NCI-H526 treated with DMSO at 0.1 percent for 48 hours (cell line): ENCODE results near the gene HIVEP2.

Experiments
- DNase-seq: peaks from one replicate; lab custom pipeline; 2025; lab: John Stamatoyannopoulos, UW

HIVEP2 gene

GRCh38 chr6:142816486-142816885 lies 128.5 kb downstream of the HIVEP2 start:
- no peak for DNase-seq

GRCh38 chr6:142816031-142816430 lies 128.9 kb downstream of the HIVEP2 start:
- no peak for DNase-seq

- no peak for DNase-seq
Observed at GRCh38 chr6:142811923-142812322, 133.1 kb downstream of the HIVEP2 start.

- no peak for DNase-seq
Observed at GRCh38 chr6:142810952-142811514, 133.9 kb downstream of the HIVEP2 start.

DNA sequence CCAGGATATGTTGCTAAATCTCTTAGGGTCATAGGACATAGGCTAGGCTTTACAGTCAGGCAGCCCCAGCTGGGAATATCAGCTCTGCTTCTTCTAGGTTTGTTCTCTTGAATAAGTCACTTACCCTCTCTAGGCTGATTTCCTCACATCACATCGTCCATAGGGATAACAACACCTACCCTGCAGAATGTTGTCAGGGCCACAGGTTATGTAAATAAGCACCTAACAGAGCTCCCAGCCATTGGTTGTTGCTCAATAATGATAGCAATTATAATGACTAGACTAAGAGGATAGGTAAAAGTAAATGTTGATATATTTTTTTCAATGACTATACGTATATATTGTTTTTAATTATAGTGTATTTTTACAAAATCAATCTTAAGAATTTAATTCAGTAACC lies 135.0 kb downstream of the HIVEP2 start:
- no peak for DNase-seq

GRCh38 chr6:142808405-142809061 lies 136.4 kb downstream of the HIVEP2 start:
- DNase-seq, result no peak

DNA sequence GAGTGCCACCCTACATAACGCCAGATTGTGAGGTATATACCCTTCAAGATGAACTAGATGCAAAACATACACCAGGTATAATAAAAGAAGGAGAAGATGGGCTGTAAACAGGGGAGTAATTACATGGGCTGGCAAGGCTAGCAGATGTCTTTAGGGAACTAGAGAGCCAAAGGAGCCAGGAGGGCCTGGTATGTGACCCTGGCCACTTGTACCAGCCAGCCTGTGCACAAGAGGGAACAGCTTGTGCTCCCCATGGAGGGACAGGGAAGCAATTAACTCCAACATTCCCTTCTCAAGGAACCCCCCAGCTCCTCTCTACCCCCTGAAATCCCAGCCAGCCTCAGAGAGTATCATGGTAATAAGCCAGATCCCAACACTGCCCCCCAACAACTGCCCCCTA lies 139.9 kb downstream of the HIVEP2 start:
- DNase-seq, result no peak

DNA sequence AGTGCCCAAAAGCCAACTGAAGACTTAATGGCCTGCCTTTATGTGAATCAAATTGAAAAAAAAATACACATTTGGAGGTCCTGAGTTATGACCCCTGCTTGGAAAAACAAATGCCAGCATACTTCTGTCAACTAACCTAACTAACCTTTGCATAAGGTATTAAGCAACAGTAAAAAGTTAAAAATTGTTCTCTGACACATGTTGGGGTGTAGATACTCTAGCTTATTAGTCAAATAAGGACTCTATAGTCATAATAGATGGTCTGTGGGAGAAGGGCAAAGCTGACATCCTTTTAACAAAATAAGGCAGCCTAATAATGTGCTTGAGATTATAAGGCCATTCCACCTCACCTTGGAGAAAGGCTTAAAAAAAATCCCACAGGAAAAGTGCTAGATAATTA lies 140.5 kb downstream of the HIVEP2 start:
- no peak for DNase-seq

GRCh38 chr6:142803495-142804058 lies 141.4 kb downstream of the HIVEP2 start:
- no peak for DNase-seq

DNA sequence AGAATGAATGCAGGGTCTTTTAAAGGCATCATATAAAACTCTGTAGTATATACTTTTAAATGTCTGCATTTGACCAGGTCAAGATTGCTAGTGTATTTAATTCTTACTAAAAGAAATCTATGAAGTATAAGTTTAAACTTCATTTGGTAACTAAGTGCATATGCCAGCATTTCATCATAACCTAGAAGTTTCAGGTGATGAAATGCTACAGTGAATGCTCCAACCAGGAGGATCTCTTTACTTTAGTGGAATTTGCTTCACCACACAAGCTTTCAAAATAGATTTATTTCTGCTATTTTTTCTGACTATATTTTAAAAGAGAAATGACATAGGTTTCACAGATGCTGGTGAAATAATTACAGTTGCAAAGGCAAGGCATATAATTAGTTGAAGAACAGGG lies 141.9 kb downstream of the HIVEP2 start:
- DNase-seq, result no peak

- DNase-seq, result no peak
Observed at GRCh38 chr6:142802124-142802523, 142.9 kb downstream of the HIVEP2 start.

GRCh38 chr6:142800240-142800639 lies 144.7 kb downstream of the HIVEP2 start:
- DNase-seq, result no peak

GRCh38 chr6:142799639-142800038 lies 145.3 kb downstream of the HIVEP2 start:
- no peak for DNase-seq

DNA sequence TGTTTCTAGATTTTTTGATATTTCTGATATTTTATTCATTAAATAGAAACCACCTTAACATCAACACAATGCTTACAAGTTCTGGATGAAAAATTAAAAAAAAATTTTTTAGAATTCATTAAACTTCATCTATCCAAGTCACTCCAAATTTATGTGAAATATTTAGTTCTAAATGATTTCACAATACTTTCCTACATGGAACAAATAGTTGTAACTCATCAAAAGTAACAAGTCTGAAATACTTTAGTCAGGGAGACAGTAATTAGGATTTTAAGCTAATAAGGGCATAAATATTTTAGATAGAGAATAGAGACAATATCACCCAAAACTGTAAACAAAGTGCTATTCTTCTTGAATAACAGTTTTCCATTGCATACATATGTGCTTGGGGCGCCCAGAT lies 147.8 kb downstream of the HIVEP2 start:
- no peak for DNase-seq

- DNase-seq, result no peak
Observed at GRCh38 chr6:142796571-142796970, 148.4 kb downstream of the HIVEP2 start.

DNA sequence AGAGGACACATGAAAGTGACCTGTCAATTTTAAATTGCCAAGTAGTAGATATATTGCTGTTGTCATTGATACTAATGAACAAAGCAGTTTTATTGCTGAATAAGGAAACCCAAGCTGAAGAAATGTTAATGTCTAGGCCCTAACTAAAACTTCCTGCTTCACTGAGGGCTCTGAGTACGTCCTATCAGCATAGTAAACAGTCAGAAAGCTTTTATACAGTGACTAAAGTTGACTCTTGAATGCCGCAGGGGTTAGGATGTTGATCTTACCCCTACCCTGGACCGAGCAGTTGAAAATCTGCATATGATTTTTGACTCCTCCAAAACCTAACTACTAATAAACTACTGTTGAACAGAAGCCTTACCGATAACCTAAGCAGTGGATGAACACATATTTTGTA lies 149.0 kb downstream of the HIVEP2 start:
- DNase-seq, result no peak

DNA sequence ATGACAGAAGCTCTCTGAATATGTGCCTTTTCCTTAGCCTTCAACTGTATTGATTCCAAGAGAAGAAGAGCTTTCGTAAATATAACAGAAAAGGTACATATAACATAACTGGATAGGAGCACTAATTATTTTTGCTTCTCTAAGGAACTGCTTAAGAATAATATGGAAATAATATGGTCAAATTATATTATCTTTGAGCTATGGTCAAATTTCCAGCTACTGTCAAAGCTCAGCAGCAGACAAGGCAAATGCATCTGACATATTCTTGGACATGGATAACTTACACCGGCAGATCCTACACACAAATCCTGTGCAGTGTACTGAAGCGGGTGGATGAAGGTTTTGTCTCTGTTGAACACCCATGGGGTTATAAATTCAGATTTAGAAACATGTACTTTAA lies 150.6 kb downstream of the HIVEP2 start:
- no peak for DNase-seq

DNA sequence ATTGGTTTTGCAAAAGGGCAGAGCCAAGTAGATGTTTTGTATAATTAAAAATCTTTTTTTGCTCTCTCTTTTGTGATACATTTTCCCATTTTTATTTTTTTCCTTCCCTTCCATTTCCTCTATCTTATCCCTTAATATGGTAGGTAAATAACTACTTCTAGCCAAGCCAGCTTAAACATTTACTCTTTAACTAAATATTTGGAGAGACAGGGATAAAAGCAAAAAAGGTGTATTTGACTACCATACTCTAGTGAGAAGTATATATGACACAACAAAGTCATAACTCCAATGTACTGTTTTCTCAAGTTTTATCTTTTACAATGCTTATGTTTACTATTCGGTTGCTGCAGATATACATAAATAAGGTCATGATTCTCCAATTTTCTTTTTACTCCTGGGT lies 154.7 kb downstream of the HIVEP2 start:
- DNase-seq, result no peak

DNA sequence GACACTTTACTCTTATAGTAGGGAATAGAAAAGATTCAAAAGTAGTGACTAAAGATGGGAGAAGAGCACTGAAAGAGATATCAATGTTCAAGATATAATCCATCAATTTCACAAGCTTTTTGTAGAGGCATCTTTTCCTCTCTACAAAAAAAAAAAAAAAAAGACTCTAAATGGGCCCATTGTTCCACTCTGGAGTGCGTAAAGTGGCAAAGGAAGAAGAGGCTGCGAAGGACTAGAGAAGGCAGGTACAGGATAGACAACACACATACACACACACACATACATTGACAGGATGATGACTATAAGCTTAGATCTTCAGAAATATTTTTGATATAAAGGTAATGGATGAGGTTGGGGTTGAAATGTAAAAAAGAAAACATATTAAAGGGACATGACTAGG lies 157.6 kb downstream of the HIVEP2 start:
- DNase-seq, result no peak

DNA sequence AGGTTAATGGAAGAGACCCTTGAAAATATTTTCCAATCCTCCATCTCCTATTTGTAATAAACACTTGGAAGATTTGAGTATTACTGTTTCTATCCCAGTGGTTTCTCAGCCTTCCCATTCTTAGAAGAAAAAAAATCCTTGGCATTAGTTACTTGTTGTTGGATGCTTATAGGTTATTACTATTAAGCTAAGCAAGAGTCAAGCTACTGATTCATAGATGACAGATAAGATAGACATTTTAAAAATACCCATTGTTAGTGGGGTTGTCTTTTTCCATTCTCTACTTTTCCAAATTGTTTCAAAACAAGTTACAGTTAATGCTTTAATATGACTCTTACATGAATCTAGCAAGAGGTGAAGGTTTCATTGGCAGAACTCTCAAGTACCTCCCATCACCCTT lies 158.5 kb downstream of the HIVEP2 start:
- DNase-seq, result no peak

DNA sequence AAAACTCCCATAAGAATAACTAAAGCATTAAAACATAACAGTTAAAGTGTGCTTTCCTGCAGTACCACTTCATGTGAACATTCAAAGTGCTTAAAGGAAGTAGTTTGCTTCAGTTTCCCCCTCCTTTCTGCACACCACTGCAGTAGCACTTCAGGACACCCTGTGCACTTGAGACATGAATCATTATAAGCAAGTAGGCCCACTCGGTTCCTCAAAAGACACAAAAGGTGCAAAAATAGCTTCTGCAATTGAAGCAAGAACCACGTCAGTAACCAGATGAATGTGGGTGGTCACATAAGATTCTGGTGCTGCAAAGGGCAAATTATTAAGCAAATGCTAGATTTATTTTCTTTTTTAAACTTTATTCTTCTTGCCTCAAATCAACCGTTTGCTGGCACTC lies 160.6 kb downstream of the HIVEP2 start:
- no peak for DNase-seq

DNA sequence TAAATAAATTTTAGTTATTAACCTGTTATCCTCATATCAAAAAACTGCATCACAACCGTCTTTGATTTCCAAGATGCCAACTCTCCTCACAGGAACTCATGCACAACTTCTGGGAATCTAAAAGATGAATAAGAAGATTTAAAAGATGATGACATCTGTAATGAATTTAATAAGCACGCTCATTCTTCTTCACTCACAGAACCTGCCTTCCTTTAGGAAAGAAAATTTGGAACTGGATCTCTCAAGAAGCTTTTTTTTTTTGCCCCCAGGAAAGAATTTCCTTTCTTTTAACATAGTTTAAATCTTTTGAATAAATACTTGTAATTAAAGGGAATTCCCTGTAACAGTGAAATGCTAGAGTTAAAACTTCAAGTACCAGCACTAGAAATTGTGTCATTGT lies 161.5 kb downstream of the HIVEP2 start:
- no peak for DNase-seq

- no peak for DNase-seq
Observed at GRCh38 chr6:142781129-142781528, 163.8 kb downstream of the HIVEP2 start.
